WTC11 (cell line): ENCODE results near the gene VAC14. TPM values are rescaled to one million over a fixed set of nuclear protein-coding genes. Genes with fewer than 3 reads are reported as not detected.

Experiments
- ATAC-seq: fragments of 200-7000 bp; cut with Tn5 transposase; 2 replicates; pipeline ENCODE4 v1.10.0; 2021; ENCODE audit warnings: mild to moderate bottlenecking, moderate library complexity
- CTCF ChIA-PET: fragments of 300-600 bp; sonication (Branson Sonifier 250); formaldehyde crosslinking; loops from one replicate; lab custom pipeline; 2021; ENCODE audit warnings: antibody characterized with exemption; lab: Charles Lee
- POLR2A ChIA-PET: fragments of 350-600 bp; sonication (Branson Sonifier 250); formaldehyde crosslinking; loops from one replicate; lab custom pipeline; 2021; ENCODE audit warnings: antibody characterized with exemption; lab: Charles Lee
- DNase-seq: peaks from one replicate; pipeline ENCODE4 v3.0.0; 2021; ENCODE audit warnings: low spot score
- H3K27ac Mint-ChIP-seq: 2 replicates; pipeline ENCODE4 v1.8.0; 2021; ENCODE audit warnings: mixed read lengths
- H3K27me3 Mint-ChIP-seq: 2 replicates; pipeline ENCODE4 v1.8.0; 2021; ENCODE audit warnings: low read depth, mild to moderate bottlenecking, moderate library complexity, mixed read lengths
- H3K36me3 Mint-ChIP-seq: 2 replicates; pipeline ENCODE4 v1.8.0; 2021; ENCODE audit warnings: mixed read lengths
- H3K4me1 Mint-ChIP-seq: 2 replicates; pipeline ENCODE4 v1.8.0; 2022; ENCODE audit warnings: mixed read lengths
- H3K4me3 Mint-ChIP-seq: 2 replicates; pipeline ENCODE4 v1.8.0; 2021; ENCODE audit warnings: mild to moderate bottlenecking, moderate library complexity, mixed read lengths
- H3K9me3 Mint-ChIP-seq: 2 replicates; pipeline ENCODE4 v1.8.0; 2021; ENCODE audit warnings: mixed read lengths
- CREB1 ChIP-seq: sonication (generic); formaldehyde crosslinking; IDR thresholded peaks from 2 replicates; pipeline ENCODE4 v1.8.0; 2023; ENCODE audit warnings: mild to moderate bottlenecking, missing genetic modification reagents
- FOXJ3 ChIP-seq: sonication (generic); formaldehyde crosslinking; IDR thresholded peaks from 2 replicates; pipeline ENCODE4 v1.9.0; 2021; ENCODE audit warnings: missing genetic modification reagents, mild to moderate bottlenecking, borderline replicate concordance
- GABPB1 ChIP-seq: sonication (generic); formaldehyde crosslinking; IDR thresholded peaks from 2 replicates; pipeline ENCODE4 v1.8.1; 2023; ENCODE audit warnings: mild to moderate bottlenecking, missing genetic modification reagents
- SMAD4 ChIP-seq: sonication (generic); formaldehyde crosslinking; IDR thresholded peaks from 2 replicates; pipeline ENCODE4 v1.8.0; 2022; ENCODE audit warnings: mild to moderate bottlenecking, missing genetic modification reagents
- TEAD4 ChIP-seq: sonication (generic); formaldehyde crosslinking; IDR thresholded peaks from 2 replicates; pipeline ENCODE4 v1.8.0; 2022; ENCODE audit warnings: mild to moderate bottlenecking, missing genetic modification reagents
- TP53 ChIP-seq: sonication (generic); formaldehyde crosslinking; IDR thresholded peaks from 2 replicates; pipeline ENCODE4 v1.8.1; 2023; ENCODE audit warnings: mild to moderate bottlenecking, missing genetic modification reagents
- ZBTB21 ChIP-seq: sonication (generic); formaldehyde crosslinking; IDR thresholded peaks from 2 replicates; pipeline ENCODE4 v1.8.1; 2023; ENCODE audit warnings: mild to moderate bottlenecking, missing genetic modification reagents, borderline replicate concordance
- total RNA-seq: library from RNA; stranded (reverse); gene quantifications from 3 replicates; pipeline ENCODE4 v1.2.3, GENCODE V29; 2021
- TF ChIP-seq, protein P1 (sequence below): sonication (generic); formaldehyde crosslinking; IDR thresholded peaks from 2 replicates; pipeline ENCODE4 v1.8.0; 2023; ENCODE audit warnings: missing genetic modification reagents
- TF ChIP-seq, protein P2 (sequence below): sonication (generic); formaldehyde crosslinking; IDR thresholded peaks from 2 replicates; pipeline ENCODE4 v1.8.1; 2022; ENCODE audit warnings: mild to moderate bottlenecking, moderate library complexity, missing genetic modification reagents
- TF ChIP-seq, protein P3 (sequence below): fragments of 250-450 bp; sonication (Bioruptor Pico); IDR thresholded peaks from 2 replicates; pipeline ENCODE4 v1.9.0; 2021; ENCODE audit warnings: mild to moderate bottlenecking
- TF ChIP-seq, protein P4 (sequence below): sonication (generic); formaldehyde crosslinking; IDR thresholded peaks from 2 replicates; pipeline ENCODE4 v1.8.1; 2023; ENCODE audit warnings: mild to moderate bottlenecking, missing genetic modification reagents, moderate library complexity
- TF ChIP-seq, protein P5 (sequence below): sonication (generic); formaldehyde crosslinking; IDR thresholded peaks from 2 replicates; pipeline ENCODE4 v1.8.1; 2022; ENCODE audit warnings: low read depth, mild to moderate bottlenecking, moderate library complexity, missing genetic modification reagents, borderline replicate concordance
- TF ChIP-seq, protein P6 (sequence below): fragments of 250-450 bp; sonication (Bioruptor Pico); IDR thresholded peaks from 2 replicates; pipeline ENCODE4 v1.9.0; 2021; ENCODE audit warnings: mild to moderate bottlenecking, borderline replicate concordance
- TF ChIP-seq, protein P7 (sequence below): sonication (generic); formaldehyde crosslinking; IDR thresholded peaks from 2 replicates; pipeline ENCODE4 v1.8.1; 2023; ENCODE audit warnings: mild to moderate bottlenecking, missing genetic modification reagents
- TF ChIP-seq, protein P8 (sequence below): sonication (generic); formaldehyde crosslinking; IDR thresholded peaks from 2 replicates; pipeline ENCODE4 v1.8.1; 2022; ENCODE audit warnings: missing genetic modification reagents, borderline replicate concordance

VAC14 gene
- total RNA-seq, 1 experiment from 2014 or later, result 60.1 TPM

DNA sequence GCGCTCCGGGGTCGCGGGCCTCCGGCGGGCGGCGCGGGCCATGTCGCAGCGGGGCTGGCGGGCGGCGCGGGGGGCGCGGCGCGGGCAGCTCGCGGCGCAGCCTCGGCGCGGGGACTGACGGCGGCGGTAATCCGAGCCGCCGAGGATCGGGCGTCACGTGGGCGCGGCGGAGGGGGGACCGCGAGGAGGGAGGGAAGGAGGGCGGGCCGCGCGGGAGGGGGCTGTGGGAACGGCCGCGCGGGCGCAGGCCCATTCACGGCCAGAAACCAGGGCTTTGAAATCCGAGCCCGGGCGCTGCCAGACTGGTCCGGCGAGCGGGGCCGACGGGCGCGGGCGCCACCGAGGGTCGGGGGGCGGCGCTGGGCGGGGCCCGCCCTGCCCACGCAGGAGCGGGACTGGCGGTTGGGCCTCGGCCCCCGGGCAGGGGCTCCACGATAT is 115.0 kb downstream of the VAC14 start, which contains the start of gene MTSS2 (continued):
- TF ChIP-seq, protein P1, sequence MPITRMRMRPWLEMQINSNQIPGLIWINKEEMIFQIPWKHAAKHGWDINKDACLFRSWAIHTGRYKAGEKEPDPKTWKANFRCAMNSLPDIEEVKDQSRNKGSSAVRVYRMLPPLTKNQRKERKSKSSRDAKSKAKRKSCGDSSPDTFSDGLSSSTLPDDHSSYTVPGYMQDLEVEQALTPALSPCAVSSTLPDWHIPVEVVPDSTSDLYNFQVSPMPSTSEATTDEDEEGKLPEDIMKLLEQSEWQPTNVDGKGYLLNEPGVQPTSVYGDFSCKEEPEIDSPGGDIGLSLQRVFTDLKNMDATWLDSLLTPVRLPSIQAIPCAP, result no peak
- TF ChIP-seq, protein P2, sequence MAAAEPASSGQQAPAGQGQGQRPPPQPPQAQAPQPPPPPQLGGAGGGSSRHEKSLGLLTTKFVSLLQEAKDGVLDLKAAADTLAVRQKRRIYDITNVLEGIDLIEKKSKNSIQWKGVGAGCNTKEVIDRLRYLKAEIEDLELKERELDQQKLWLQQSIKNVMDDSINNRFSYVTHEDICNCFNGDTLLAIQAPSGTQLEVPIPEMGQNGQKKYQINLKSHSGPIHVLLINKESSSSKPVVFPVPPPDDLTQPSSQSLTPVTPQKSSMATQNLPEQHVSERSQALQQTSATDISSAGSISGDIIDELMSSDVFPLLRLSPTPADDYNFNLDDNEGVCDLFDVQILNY, result no peak
- TF ChIP-seq CREB1 (CRISPR knock-in tag), result no peak
- TF ChIP-seq, protein P3, sequence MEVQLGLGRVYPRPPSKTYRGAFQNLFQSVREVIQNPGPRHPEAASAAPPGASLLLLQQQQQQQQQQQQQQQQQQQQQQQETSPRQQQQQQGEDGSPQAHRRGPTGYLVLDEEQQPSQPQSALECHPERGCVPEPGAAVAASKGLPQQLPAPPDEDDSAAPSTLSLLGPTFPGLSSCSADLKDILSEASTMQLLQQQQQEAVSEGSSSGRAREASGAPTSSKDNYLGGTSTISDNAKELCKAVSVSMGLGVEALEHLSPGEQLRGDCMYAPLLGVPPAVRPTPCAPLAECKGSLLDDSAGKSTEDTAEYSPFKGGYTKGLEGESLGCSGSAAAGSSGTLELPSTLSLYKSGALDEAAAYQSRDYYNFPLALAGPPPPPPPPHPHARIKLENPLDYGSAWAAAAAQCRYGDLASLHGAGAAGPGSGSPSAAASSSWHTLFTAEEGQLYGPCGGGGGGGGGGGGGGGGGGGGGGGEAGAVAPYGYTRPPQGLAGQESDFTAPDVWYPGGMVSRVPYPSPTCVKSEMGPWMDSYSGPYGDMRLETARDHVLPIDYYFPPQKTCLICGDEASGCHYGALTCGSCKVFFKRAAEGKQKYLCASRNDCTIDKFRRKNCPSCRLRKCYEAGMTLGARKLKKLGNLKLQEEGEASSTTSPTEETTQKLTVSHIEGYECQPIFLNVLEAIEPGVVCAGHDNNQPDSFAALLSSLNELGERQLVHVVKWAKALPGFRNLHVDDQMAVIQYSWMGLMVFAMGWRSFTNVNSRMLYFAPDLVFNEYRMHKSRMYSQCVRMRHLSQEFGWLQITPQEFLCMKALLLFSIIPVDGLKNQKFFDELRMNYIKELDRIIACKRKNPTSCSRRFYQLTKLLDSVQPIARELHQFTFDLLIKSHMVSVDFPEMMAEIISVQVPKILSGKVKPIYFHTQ (CRISPR knock-in tag), result no peak
- TF ChIP-seq TP53 (CRISPR knock-in tag), result no peak; the same call in 1 of the 2 replicates

DNA sequence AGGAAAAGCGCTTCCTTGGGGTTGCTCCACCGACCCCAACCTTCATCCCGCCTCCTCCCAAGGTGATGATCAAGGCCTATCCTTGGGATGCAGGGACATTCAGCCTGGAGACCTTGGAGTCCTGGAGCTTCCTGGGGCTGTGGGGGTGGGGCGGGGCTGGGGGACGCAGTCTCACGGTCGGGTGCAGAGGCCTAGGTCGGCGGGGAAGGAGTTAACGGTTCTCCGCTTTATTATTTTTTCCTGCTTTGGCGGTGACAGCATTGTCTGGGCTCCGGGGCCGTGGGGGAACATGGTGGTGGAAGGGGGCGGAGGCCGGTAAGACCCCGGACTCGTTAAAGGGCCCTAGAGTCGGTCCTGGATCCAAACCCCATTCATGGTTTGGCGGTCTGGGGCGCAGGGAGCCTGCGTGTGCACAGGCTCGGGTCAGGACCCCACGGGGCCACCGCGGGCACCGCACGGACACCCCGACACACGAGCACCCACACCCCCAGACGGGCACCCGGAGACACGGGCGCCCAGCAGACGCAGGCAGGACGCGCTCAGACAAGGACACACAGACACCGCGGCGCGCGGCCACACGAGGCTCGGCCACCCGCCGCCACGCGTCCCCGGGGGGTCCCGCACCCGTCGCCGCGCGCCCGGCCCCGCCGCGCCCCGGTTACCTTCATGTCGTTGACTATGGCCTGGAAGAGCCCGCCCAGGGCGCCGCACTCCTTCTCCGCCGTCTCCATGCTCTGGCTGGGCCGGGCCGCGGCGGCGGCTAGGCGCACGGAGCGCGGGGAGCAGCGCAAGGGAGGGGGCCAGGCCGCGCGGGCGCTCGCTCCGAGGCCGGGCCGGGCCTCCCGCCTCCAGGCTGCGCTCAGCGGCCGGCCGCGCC is 115.7 kb downstream of the VAC14 start:
- ChIA-PET CTCF (interaction anchor here (0.6 to 9.8 kb wide), 5 partner anchors 10 to 86 kb away, joined by 3 to 142 read pairs (median 6); no protein-coding TSS in a partner anchor), POLR2A (no interaction called here)
- Mint-ChIP-seq H3K27ac (no peak overlapping the region), H3K9me3 (no peaks in the 10 kb centered on the region), H3K36me3 (no peaks in the 10 kb centered on the region), H3K27me3 (no peaks in the 10 kb centered on the region), H3K4me1 (peaks cover 26% of the 10 kb centered on the region), H3K4me3 (peak overlapping the region; percentile 64)
- no peak for DNase-seq
- ATAC-seq, result peak; percentile 19
- TF ChIP-seq, protein P4, sequence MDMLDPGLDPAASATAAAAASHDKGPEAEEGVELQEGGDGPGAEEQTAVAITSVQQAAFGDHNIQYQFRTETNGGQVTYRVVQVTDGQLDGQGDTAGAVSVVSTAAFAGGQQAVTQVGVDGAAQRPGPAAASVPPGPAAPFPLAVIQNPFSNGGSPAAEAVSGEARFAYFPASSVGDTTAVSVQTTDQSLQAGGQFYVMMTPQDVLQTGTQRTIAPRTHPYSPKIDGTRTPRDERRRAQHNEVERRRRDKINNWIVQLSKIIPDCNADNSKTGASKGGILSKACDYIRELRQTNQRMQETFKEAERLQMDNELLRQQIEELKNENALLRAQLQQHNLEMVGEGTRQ, result no peak
- TF ChIP-seq, protein P3 (CRISPR knock-in tag), result no peak
- TF ChIP-seq, protein P5, sequence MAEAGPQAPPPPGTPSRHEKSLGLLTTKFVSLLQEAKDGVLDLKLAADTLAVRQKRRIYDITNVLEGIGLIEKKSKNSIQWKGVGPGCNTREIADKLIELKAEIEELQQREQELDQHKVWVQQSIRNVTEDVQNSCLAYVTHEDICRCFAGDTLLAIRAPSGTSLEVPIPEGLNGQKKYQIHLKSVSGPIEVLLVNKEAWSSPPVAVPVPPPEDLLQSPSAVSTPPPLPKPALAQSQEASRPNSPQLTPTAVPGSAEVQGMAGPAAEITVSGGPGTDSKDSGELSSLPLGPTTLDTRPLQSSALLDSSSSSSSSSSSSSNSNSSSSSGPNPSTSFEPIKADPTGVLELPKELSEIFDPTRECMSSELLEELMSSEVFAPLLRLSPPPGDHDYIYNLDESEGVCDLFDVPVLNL (CRISPR knock-in tag), result no peak
- TF ChIP-seq GABPB1 (CRISPR knock-in tag) (0 out of 2 replicates have a peak, but pooled peaks have one; percentile 20), FOXJ3 (CRISPR knock-in tag) (no peak), TEAD4 (no peak), SMAD4 (CRISPR knock-in tag) (no peak), ZBTB21 (CRISPR knock-in tag) (no peak)
- TF ChIP-seq, protein P6, sequence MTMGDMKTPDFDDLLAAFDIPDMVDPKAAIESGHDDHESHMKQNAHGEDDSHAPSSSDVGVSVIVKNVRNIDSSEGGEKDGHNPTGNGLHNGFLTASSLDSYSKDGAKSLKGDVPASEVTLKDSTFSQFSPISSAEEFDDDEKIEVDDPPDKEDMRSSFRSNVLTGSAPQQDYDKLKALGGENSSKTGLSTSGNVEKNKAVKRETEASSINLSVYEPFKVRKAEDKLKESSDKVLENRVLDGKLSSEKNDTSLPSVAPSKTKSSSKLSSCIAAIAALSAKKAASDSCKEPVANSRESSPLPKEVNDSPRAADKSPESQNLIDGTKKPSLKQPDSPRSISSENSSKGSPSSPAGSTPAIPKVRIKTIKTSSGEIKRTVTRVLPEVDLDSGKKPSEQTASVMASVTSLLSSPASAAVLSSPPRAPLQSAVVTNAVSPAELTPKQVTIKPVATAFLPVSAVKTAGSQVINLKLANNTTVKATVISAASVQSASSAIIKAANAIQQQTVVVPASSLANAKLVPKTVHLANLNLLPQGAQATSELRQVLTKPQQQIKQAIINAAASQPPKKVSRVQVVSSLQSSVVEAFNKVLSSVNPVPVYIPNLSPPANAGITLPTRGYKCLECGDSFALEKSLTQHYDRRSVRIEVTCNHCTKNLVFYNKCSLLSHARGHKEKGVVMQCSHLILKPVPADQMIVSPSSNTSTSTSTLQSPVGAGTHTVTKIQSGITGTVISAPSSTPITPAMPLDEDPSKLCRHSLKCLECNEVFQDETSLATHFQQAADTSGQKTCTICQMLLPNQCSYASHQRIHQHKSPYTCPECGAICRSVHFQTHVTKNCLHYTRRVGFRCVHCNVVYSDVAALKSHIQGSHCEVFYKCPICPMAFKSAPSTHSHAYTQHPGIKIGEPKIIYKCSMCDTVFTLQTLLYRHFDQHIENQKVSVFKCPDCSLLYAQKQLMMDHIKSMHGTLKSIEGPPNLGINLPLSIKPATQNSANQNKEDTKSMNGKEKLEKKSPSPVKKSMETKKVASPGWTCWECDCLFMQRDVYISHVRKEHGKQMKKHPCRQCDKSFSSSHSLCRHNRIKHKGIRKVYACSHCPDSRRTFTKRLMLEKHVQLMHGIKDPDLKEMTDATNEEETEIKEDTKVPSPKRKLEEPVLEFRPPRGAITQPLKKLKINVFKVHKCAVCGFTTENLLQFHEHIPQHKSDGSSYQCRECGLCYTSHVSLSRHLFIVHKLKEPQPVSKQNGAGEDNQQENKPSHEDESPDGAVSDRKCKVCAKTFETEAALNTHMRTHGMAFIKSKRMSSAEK (CRISPR knock-in tag), result no peak
- TF ChIP-seq, protein P7, sequence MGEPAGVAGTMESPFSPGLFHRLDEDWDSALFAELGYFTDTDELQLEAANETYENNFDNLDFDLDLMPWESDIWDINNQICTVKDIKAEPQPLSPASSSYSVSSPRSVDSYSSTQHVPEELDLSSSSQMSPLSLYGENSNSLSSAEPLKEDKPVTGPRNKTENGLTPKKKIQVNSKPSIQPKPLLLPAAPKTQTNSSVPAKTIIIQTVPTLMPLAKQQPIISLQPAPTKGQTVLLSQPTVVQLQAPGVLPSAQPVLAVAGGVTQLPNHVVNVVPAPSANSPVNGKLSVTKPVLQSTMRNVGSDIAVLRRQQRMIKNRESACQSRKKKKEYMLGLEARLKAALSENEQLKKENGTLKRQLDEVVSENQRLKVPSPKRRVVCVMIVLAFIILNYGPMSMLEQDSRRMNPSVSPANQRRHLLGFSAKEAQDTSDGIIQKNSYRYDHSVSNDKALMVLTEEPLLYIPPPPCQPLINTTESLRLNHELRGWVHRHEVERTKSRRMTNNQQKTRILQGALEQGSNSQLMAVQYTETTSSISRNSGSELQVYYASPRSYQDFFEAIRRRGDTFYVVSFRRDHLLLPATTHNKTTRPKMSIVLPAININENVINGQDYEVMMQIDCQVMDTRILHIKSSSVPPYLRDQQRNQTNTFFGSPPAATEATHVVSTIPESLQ, result no peak
- TF ChIP-seq, protein P8, sequence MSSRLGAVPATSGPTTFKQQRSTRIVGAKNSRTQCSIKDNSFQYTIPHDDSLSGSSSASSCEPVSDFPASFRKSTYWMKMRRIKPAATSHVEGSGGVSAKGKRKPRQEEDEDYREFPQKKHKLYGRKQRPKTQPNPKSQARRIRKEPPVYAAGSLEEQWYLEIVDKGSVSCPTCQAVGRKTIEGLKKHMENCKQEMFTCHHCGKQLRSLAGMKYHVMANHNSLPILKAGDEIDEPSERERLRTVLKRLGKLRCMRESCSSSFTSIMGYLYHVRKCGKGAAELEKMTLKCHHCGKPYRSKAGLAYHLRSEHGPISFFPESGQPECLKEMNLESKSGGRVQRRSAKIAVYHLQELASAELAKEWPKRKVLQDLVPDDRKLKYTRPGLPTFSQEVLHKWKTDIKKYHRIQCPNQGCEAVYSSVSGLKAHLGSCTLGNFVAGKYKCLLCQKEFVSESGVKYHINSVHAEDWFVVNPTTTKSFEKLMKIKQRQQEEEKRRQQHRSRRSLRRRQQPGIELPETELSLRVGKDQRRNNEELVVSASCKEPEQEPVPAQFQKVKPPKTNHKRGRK (CRISPR knock-in tag), result no peak
